Activated CD4-positive, alpha-beta T cell treated with anti-CD3 and anti-CD28 coated beads for 1 hour (primary cell): ENCODE data around the gene EPHA10.

Source experiments
- DNase-seq: peaks from one replicate; pipeline ENCODE4 v3.0.0-alpha.2; 2020

EPHA10 gene

DNA sequence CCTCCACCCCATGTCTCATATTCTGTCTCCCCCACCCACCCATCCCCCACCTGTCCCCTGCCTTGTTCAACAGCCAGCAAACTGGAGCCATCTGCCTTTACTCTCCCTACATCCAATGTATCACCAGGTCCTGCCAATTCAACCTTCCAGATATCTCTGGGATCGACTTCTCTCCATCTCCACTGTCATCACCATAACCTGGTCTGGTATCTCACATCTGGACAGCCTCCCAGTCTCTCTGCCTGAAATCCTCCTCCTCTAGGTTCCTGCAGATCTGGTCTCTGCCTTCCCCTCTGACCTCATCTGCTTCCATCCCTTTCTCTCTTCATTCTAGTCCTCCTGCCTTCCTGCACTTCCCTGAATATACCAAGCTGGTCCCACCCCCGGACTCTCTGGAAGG, 94.8 kb downstream of the EPHA10 start:
- no peak for DNase-seq

- no peak for DNase-seq
These were observed 97.8 kb downstream of the EPHA10 start for GRCh38 chr1:37667023-37667671.

DNA sequence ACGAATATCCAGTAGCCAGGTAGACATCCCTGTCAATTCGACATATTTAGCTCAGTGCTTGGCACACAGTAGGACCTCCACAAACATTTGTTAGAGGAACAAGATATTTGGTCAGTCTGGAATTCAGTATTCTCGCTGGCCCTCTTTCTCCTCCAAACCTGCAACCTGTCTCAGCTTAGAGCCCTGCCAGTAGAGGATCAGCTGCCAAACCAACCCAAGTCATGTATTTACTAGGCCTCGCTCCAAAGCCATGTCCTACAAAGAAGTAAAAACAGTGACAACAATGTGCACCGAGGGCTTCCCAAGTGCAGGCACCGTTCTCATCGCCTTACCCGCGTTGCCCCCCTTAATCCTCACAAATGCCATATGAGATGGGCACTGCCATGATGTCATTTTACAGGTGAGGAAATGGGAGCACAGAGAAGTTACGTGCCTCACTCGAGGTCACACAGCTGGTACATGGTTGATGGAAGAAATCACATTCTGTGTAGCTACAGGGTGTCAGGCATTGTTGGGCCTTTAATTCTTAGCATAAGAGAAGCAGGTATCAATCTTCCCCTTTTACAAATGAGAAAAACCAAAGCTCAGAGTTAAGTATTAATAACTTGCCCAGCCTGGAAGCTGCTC, 98.6 kb downstream of the EPHA10 start:
- no peak for DNase-seq
